SK-N-SH treated with all-trans-retinoic acid at 6 μM for 48 hours (cell line): ENCODE measurements around the gene AP2B1.
A peak's percentile ranks its signal among the peaks of the same experiment; 100 is the strongest.

Experiments
- ARNTL ChIP-seq: fragments of 450-650 bp; formaldehyde crosslinking; IDR thresholded peaks from 2 replicates; pipeline ENCODE4 v1.5.0; 2020; ENCODE audit warnings: low read depth, mild to moderate bottlenecking, moderate library complexity, borderline replicate concordance
- BACH2 ChIP-seq: fragments of 250-450 bp; sonication (Bioruptor Pico); IDR thresholded peaks from 2 replicates; pipeline ENCODE4 v1.9.0; 2021; ENCODE audit warnings: mild to moderate bottlenecking, borderline replicate concordance
- CSDC2 ChIP-seq: fragments of 250-450 bp; sonication (Bioruptor Pico); IDR thresholded peaks from 2 replicates; pipeline ENCODE4 v1.5.0; 2020; ENCODE audit warnings: mild to moderate bottlenecking, moderate library complexity
- OSR1 ChIP-seq: fragments of 250-450 bp; sonication (Bioruptor Pico); IDR thresholded peaks from 2 replicates; pipeline ENCODE4 v1.8.0; 2022; ENCODE audit warnings: moderate library complexity, mild to moderate bottlenecking, inconsistent platforms
- PATZ1 ChIP-seq: fragments of 250-450 bp; sonication (Bioruptor Pico); IDR thresholded peaks from 2 replicates; pipeline ENCODE4 v1.8.0; 2020; ENCODE audit warnings: mild to moderate bottlenecking, moderate library complexity, borderline replicate concordance
- RARB ChIP-seq: fragments of 250-450 bp; sonication (Bioruptor Pico); IDR thresholded peaks from 2 replicates; pipeline ENCODE4 v1.8.0; 2021; ENCODE audit warnings: mild to moderate bottlenecking, moderate library complexity
- TCF4 ChIP-seq: fragments of 250-450 bp; sonication (Bioruptor Pico); IDR thresholded peaks from 2 replicates; pipeline ENCODE4 v1.8.0; 2021; ENCODE audit warnings: mild to moderate bottlenecking, moderate library complexity, borderline replicate concordance
- TOX ChIP-seq: fragments of 250-450 bp; sonication (Bioruptor Pico); IDR thresholded peaks from 2 replicates; pipeline ENCODE4 v1.8.0; 2021; ENCODE audit warnings: mild to moderate bottlenecking, moderate library complexity, borderline replicate concordance
- TSHZ2 ChIP-seq: fragments of 250-450 bp; sonication (Bioruptor Pico); IDR thresholded peaks from 2 replicates; pipeline ENCODE4 v1.5.0; 2020; ENCODE audit warnings: mild to moderate bottlenecking, moderate library complexity
- ZFP3 ChIP-seq: fragments of 250-450 bp; sonication (Bioruptor Pico); IDR thresholded peaks from 2 replicates; pipeline ENCODE4 v1.5.0; 2020; ENCODE audit warnings: mild to moderate bottlenecking, moderate library complexity
- ZFP30 ChIP-seq: fragments of 450-650 bp; formaldehyde crosslinking; IDR thresholded peaks from 2 replicates; pipeline ENCODE4 v1.5.0; 2022; ENCODE audit warnings: mild to moderate bottlenecking, moderate library complexity

- TF ChIP-seq PATZ1 (peak; percentile 78), ARNTL (CRISPR knock-in tag) (no peak), TCF4 (CRISPR knock-in tag) (peak; percentile 72; the same call in 1 of the 2 replicates), ZFP30 (CRISPR knock-in tag) (no peak), CSDC2 (CRISPR knock-in tag) (no peak), RARB (0 out of 2 replicates have a peak, but pooled peaks have one; percentile 71), BACH2 (no peak), TOX (peak; percentile 68; the same call in 1 of the 2 replicates), ZFP3 (CRISPR knock-in tag) (peak; percentile 67), TSHZ2 (CRISPR knock-in tag) (peak; percentile 95), OSR1 (CRISPR knock-in tag) (no peak)
Observed at GRCh38 chr17:35713069-35713728, 126.1 kb downstream of the AP2B1 start.
